ENCODE measurements around the gene CDC20. TPM values are rescaled to one million over a fixed set of nuclear protein-coding genes. Genes with fewer than 3 reads are reported as not detected.

Gene CDC20
- total and polyA plus RNA-seq, 2 of the 4 experiments (the other 2 are of a cell fraction), result 103 to 107 TPM

DNA sequence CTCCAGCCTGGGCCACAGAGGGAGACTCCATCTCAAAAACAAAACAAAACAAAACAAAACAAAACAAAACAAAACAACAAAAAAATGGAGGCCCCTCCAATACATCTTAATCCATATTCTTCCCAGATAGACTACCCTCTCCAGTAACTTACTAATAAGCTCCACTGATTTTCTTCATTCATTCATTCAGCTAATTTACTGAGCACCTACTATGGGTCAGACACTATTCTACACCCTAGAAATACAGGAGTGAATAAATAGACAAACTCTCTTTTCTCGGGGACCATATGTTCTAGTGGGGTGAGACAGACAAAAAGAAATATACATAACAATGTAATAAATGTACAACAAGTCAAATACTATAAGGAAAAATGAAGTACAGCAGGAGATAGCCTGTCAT is 7.8 kb upstream of the CDC20 start:
- H3K4me2 ChIP-seq (ENCODE audit: low read depth, low read length), result no peak overlapping the region
- peaks cover 3% of the 10 kb centered on the region; the same call in 1 of the 2 replicates for H4K20me1 ChIP-seq (ENCODE audit: insufficient read depth, low read length)
- H2BK5ac ChIP-seq (ENCODE audit: low read depth, low read length, poor library complexity, severe bottlenecking), result no peak overlapping the region
- H3K4me3 ChIP-seq (ENCODE audit: insufficient read depth, low read depth, low read length), result no peak overlapping the region
- POLR2A ChIA-PET (ENCODE audit: unreplicated experiment), result no interaction called here
- H3K14ac ChIP-seq (replicated peaks; ENCODE audit: low read depth, low read length), result no peak overlapping the region
- no peak for DNase-seq
- no peak overlapping the region for H4K91ac ChIP-seq (ENCODE audit: insufficient read depth, low read depth, low read length)
- dilution Hi-C loops (cut with HindIII; ENCODE audit: low sequenced_read_pairs, unreplicated experiment) (no loop called here), in situ Hi-C loops (cut with MboI; ENCODE audit: low sequenced_read_pairs) (loop anchor here (10.0 kb wide), 1 partner anchor 116 kb away; no protein-coding TSS in a partner anchor), intact Hi-C loops (cut with micrococcal nuclease) (no loop called here)
- no peak overlapping the region for H2AFZ ChIP-seq (replicated peaks; ENCODE audit: low read length, poor library complexity)
- H3K27ac ChIP-seq (ENCODE audit: insufficient read depth, low read length), result no peak overlapping the region
- no peak overlapping the region for H2AK9ac ChIP-seq (replicated peaks; ENCODE audit: low read depth, low read length, poor library complexity)
- TF ChIP-seq CHD1 (IDR thresholded peaks at IDR 0.05; ENCODE audit: low read depth, low read length) (no peak), BHLHE40 (IDR thresholded peaks at IDR 0.05; ENCODE audit: low read depth, low read length) (no peak), NFE2L2 (IDR thresholded peaks at IDR 0.05; ENCODE audit: low read depth, low read length) (no peak), MAFK (IDR thresholded peaks at IDR 0.05; ENCODE audit: low read depth, low read length) (no peak), RFX5 (IDR thresholded peaks at IDR 0.05; ENCODE audit: low read depth, low read length) (no peak), SMC3 (IDR thresholded peaks at IDR 0.05; ENCODE audit: low read depth, low read length) (no peak), CEBPB (IDR thresholded peaks at IDR 0.05; ENCODE audit: low read depth, low read length) (no peak), RAD21 (IDR thresholded peaks at IDR 0.05; ENCODE audit: low read length) (no peak), POLR2A (IDR thresholded peaks at IDR 0.05; ENCODE audit: low read depth, low read length) (no peak), MXI1 (IDR thresholded peaks at IDR 0.05; ENCODE audit: borderline replicate concordance, low read depth, low read length) (no peak), RCOR1 (IDR thresholded peaks at IDR 0.05; ENCODE audit: insufficient replicate concordance, low read length) (no peak), MAZ (IDR thresholded peaks at IDR 0.05; ENCODE audit: borderline replicate concordance, low read depth, low read length) (no peak), FOS (IDR thresholded peaks at IDR 0.05; ENCODE audit: low read depth, low read length) (no peak)
- TF ChIP-seq, protein P1, sequence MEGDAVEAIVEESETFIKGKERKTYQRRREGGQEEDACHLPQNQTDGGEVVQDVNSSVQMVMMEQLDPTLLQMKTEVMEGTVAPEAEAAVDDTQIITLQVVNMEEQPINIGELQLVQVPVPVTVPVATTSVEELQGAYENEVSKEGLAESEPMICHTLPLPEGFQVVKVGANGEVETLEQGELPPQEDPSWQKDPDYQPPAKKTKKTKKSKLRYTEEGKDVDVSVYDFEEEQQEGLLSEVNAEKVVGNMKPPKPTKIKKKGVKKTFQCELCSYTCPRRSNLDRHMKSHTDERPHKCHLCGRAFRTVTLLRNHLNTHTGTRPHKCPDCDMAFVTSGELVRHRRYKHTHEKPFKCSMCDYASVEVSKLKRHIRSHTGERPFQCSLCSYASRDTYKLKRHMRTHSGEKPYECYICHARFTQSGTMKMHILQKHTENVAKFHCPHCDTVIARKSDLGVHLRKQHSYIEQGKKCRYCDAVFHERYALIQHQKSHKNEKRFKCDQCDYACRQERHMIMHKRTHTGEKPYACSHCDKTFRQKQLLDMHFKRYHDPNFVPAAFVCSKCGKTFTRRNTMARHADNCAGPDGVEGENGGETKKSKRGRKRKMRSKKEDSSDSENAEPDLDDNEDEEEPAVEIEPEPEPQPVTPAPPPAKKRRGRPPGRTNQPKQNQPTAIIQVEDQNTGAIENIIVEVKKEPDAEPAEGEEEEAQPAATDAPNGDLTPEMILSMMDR (conservative IDR thresholded peaks at IDR 0.05; ENCODE audit: low read depth, low read length), result no peak
- TF ChIP-seq, protein P2, sequence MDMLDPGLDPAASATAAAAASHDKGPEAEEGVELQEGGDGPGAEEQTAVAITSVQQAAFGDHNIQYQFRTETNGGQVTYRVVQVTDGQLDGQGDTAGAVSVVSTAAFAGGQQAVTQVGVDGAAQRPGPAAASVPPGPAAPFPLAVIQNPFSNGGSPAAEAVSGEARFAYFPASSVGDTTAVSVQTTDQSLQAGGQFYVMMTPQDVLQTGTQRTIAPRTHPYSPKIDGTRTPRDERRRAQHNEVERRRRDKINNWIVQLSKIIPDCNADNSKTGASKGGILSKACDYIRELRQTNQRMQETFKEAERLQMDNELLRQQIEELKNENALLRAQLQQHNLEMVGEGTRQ (IDR thresholded peaks at IDR 0.05; ENCODE audit: low read depth, low read length), result no peak
- TF ChIP-seq, protein P3, sequence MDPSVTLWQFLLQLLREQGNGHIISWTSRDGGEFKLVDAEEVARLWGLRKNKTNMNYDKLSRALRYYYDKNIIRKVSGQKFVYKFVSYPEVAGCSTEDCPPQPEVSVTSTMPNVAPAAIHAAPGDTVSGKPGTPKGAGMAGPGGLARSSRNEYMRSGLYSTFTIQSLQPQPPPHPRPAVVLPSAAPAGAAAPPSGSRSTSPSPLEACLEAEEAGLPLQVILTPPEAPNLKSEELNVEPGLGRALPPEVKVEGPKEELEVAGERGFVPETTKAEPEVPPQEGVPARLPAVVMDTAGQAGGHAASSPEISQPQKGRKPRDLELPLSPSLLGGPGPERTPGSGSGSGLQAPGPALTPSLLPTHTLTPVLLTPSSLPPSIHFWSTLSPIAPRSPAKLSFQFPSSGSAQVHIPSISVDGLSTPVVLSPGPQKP (IDR thresholded peaks at IDR 0.05; ENCODE audit: borderline replicate concordance, low read depth, low read length), result no peak
- peaks cover 15% of the 10 kb centered on the region for H3K4me1 ChIP-seq (ENCODE audit: control insufficient read depth, insufficient read depth, low read length)
- H4K5ac ChIP-seq (ENCODE audit: low read depth, low read length), result no peak overlapping the region
- H3K23ac ChIP-seq (ENCODE audit: low read depth, low read length), result no peak overlapping the region
- no peak overlapping the region for H3K56ac ChIP-seq (ENCODE audit: extremely low read depth, insufficient read depth, low read length)
- no peak overlapping the region for H4K8ac ChIP-seq (ENCODE audit: low read depth in 2 of 2, low read length in 2 of 2)
- no peak overlapping the region for H3K9ac ChIP-seq (ENCODE audit: low read depth, low read length)
- H2BK15ac ChIP-seq (ENCODE audit: low read depth, low read length), result no peak overlapping the region
- H3K36me3 ChIP-seq (ENCODE audit: control insufficient read depth, insufficient read depth, low read length), result no peaks in the 10 kb centered on the region
- H3K4ac ChIP-seq (ENCODE audit: low read depth, low read length), result no peak overlapping the region
- BruUV-seq (replicated peaks), result no TSS peak
- peaks cover 13% of the 10 kb centered on the region for H3K9me1 ChIP-seq (ENCODE audit: insufficient read depth, low read length)
- H2BK20ac ChIP-seq (ENCODE audit: low read depth, low read length), result 0 out of 2 replicates have a peak overlapping the region, but pooled peaks have one; percentile 39
- ATAC-seq (ENCODE audit: low read depth), result no peak
- H3K79me1 ChIP-seq (ENCODE audit: low read depth in 1 of 2, low read length in 2 of 2), result no peaks in the 10 kb centered on the region
- H3K9me3 ChIP-seq (ENCODE audit: control insufficient read depth, insufficient read depth, low read length), result no peaks in the 10 kb centered on the region
- H2BK120ac ChIP-seq (ENCODE audit: low read depth, low read length), result no peak overlapping the region
- WGBS, 2 experiments (ENCODE audit: extremely low coverage in 2 of 2, insufficient read length in 1 of 2), result no CpG with 5 or more reads among the region's 1 CpG
- 0 out of 2 replicates have a peak, but pooled peaks cover 7% of the 10 kb centered on the region for H3K27me3 ChIP-seq (ENCODE audit: control insufficient read depth, insufficient read depth, low read length)
- CTCF ChIA-PET, result no interaction called here
- H2AK5ac ChIP-seq (ENCODE audit: low read depth, low read length), result 0 out of 2 replicates have a peak overlapping the region, but pooled peaks have one; percentile 68
- no peak overlapping the region for H3K18ac ChIP-seq (ENCODE audit: low read depth, low read length)

Measured in IMR-90 (cell line).